NCI-H1930 (cell line): ENCODE measurements around the gene SIDT2.
"Not testable (repeated sequence)": the region's sequence is repeated elsewhere in the genome, so short reads cannot be mapped to it uniquely, and the experiment has no call there.

Experiments
- DNase-seq, 2 experiments: peaks; one replicate each; lab custom pipeline; 2025; lab: John Stamatoyannopoulos, UW

The SIDT2 gene

DNA sequence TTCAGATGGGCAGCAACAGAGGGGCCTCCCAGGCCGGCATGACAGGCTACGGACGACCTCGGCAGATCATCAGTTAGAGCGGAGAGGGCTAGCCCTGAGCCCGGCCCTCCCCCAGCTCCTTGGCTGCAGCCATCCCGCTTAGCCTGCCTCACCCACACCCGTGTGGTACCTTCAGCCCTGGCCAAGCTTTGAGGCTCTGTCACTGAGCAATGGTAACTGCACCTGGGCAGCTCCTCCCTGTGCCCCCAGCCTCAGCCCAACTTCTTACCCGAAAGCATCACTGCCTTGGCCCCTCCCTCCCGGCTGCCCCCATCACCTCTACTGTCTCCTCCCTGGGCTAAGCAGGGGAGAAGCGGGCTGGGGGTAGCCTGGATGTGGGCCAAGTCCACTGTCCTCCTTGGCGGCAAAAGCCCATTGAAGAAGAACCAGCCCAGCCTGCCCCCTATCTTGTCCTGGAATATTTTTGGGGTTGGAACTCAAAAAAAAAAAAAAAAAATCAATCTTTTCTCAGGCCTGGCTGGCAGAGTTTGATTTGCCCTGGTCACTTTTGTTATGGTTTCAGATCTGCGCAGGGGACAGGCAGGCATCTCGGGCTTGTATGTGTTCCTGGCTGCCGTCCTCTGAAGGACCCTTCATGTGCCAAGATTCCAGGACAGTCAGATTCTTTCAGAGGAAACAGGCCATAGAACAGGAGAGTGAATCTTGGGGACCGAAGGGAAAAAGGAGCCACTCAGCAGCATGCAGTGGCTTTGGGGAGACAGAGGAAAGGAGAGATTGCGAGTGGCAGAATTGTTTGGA lies 25.9 kb downstream of the SIDT2 start:
- no peak for DNase-seq

DNA sequence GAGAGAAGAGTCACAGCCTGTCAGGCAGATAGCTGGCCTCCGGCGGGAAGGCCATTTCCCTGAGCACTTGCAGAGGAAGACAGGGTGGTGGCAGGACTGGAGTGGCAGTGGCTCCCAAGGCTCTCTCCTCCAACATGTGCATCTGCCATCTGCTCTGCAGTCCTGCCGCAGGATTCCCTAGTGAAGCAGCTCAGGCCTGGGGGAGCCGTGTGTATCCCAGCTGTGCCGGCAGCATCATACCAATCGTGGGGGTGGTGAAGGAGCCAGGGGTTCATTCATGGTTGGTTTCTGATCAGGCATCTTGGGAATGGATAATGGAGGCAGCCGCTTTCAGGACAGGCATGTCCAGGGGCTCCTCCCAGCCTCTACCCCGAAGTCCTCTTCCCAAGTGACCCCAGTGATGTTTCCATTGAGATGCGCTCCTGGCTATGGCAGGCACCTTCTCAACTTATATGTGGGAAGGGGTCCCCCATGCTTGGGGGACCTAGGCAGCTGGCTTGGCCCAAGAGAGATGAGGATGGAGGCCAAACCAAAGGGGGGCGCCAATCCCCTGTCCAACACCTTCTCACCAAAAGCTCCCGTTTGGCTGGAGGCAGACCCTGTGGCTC lies 26.8 kb downstream of the SIDT2 start:
- DNase-seq = no peak

GRCh38 chr11:117206111-117206510 lies 27.6 kb downstream of the SIDT2 start:
- not testable (repeated sequence) for DNase-seq

DNA sequence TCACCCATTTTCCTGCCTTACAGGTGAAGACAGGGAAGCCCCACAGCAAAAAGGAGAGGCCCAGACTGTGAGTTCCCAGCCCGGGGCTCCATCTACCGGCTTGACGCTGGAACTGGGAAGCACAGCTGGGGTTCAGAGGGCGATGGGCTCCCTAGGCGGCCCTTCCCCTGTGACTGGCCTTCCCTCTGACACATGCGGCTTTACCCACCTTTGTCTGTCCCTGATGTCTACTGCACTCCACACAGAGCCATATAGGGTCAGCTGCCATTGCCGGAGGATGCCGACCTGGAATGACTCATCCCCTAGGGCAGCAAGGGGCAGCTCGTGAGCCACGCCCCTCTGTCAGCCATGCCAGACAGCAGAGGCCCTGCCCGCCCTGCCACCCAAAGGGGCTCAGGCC lies 28.3 kb downstream of the SIDT2 start:
- not testable (repeated sequence) for DNase-seq

- not testable (repeated sequence) for DNase-seq
Measured at GRCh38 chr11:117207481-117207880, 28.9 kb downstream of the SIDT2 start.

GRCh38 chr11:117208710-117209109 lies 30.2 kb downstream of the SIDT2 start:
- DNase-seq = not testable (repeated sequence)

- DNase-seq = not testable (repeated sequence)
Measured at GRCh38 chr11:117209351-117210125, 31.0 kb downstream of the SIDT2 start.

GRCh38 chr11:117210620-117211019 lies 32.1 kb downstream of the SIDT2 start:
- no peak for DNase-seq

GRCh38 chr11:117212697-117213355 lies 34.3 kb downstream of the SIDT2 start:
- DNase-seq = no peak

DNA sequence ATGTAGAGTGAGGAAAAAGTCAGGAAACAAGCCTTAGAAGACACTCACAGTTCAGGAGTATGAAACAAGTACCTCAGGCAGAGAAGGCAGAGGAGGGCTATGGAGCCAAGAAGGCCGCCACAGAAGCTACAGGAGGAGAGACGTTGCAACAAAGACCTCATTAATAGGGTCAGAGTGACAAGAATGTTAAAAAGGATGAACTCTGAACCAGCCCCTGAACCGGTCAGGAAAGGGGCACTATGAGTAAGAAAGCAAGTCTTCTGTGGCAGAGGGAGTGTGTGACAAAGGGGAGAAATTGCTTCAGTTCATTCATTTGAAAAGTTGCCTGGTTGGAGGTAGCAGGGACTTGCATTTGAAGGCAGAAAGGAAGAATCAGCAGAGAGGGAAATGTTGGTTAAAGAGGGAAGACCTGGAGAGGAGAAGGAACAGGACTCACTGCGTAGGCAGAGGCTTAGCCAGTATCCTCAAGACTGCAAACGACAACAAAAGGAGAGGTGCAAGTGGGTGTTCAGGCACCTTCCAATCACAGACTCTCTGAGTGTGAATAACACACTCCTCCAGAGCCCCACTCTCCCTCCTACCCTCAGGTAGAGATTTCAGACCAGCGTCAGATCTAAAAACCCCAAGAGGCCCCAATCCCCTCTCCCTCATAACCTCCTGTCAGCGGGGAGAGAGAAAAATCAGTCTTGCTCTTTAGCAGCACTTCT lies 36.0 kb downstream of the SIDT2 start:
- DNase-seq = no peak

DNA sequence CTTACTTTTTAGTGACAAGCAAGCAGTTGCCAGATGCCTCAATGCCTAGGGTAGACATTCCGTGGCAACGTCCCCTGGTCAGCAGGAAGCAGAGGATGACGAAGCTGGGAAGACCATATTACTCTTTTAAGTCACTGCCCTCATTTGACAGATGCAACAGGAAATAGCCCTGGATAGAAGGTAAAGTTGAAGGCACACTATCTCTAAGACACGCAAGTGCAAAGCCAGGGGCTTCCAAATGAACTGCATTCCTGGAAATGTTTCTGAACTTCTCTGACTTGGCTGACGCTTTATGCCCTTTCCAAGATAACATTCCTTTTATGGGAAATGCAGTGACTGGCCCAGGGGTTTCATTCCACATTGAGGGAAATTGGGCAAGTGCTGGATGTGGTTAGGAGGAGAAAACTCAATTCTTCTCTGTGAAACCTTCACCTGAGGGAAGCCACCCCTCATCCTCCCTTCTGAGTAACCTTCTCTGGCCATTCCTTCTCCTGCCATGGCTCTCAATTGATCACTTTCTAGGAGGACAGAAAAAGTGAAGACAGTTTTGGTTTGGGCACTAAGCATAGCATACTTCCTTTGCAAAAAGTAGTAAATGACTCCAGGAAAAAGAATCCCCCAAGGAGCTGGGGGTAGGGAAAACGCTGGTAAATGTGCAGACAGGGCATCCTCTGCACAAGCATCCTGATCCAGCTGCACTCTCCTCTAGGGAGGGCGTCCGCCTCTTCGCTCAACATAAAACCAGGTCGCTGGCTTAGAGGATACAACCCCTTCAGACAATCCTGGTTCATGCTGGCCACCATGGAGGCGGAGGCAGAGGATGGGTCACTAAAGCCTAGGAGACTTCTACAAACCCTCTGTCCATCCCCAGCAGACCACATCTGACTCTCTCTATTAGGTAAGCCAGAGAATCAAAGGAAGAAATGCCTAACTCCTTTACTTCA lies 38.9 kb downstream of the SIDT2 start:
- DNase-seq = no peak

DNA sequence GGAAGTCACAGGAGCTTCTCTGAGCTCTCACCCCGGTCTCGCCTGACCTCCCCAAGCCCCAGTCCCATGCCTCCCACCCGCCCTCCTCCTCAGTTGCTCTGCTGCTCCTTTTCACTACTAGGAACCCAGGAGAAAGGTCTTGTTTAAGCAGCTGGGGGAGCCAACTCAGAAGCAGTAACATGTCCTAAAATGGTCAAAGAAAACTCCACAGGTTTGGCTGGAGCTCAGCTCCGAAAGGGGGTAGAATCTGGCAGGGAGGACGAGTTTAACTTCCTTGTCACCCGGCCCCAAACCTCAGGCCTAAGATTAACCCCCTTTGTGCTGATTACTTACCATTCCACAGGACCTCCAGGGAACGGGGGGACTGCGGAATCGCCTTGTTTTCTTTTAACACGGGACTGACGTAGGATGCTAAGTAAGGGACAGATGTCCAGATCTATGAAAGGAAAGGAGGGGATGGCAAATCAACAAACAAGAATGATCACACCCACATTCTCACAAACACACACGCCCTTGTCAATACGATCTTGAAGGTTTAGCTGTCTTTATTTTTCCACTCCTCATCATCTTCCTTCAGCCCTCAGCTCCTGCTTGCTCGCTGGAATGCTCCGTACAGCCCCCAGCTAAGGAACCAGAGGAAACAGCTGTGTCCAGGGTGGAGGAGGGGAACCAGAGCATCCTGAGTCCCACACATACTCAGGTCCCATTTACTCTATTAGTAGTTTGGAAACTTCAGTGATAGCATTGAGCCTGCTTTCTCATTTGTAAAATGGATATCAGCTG lies 39.8 kb downstream of the SIDT2 start:
- DNase-seq = no peak

DNA sequence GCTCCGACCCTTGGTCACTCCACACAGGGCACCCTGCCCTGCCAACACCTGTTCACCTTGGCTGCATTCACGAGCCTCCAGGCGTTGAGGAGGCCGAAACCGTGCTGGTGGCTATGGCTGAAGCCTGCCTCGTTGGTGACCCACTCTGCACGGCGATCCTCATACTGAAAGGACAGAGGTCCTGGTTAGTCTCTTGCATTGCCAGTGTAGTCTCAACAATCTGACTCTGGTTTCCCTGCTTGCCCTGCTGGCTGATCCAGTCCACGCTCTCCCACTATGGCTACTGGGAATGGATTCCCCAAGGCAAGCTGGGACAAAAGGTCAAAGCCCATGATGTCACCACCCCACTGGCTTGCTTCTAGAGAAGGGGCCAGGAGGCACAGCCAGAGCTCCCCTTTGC lies 40.5 kb downstream of the SIDT2 start:
- DNase-seq = no peak

GRCh38 chr11:117219455-117219854 lies 40.9 kb downstream of the SIDT2 start:
- no peak for DNase-seq

GRCh38 chr11:117219995-117220394 lies 41.5 kb downstream of the SIDT2 start:
- DNase-seq = no peak

GRCh38 chr11:117220568-117220967 lies 42.0 kb downstream of the SIDT2 start:
- no peak for DNase-seq

DNA sequence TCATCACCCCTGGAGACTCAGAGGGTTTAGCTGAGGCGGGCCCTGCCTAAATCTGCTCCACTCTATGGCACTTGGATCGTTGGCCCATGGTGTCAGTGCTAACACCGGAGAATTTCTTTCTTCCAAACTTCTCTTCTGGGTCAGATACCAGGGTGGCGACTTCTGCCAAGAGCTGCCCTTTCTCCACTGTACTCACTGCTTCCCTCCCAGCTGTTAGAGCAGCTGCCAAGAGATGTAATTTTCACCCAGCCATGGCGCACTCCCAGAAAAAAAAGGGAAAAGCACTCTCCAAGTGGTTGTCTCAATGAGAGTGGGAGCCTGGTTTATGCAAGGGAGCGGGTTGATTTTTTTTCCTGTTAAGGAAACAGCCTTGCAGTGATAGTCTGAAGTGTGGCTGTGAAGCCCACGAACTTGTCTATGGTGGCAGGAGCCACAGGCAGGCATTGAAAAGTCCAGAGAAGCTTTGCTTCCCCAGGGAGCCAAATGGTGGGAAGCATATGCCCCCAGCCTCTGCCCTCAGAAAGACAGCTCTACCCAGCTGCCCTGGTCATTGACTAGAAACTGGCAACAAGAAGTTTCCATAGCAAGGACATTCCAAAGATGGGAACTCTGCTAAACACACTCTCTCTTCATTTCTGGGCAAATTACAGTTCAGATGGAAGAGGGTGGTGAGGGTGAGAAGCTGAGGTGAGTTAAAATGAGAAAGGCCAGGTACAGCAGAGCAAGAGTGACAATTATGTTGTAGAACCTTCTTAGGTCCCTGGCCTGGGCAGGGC lies 42.6 kb downstream of the SIDT2 start:
- no peak for DNase-seq

GRCh38 chr11:117221775-117222517 lies 43.4 kb downstream of the SIDT2 start:
- DNase-seq = no peak
